ENCODE results near the gene FAM83E. TPM values are rescaled to one million over a fixed set of nuclear protein-coding genes. Genes with fewer than 3 reads are reported as not detected.
"Not testable (repeated sequence)": the region's sequence is repeated elsewhere in the genome, so short reads cannot be mapped to it uniquely, and the experiment has no call there.

The FAM83E gene
- polyA plus RNA-seq (ENCODE audit: insufficient read depth in 1 of 5, insufficient read length in 5 of 5, low replicate concordance in 1 of 5), result 10 to 100 TPM in 2 of 5 donors, 1 to 10 TPM in 3; 3.7 to 11.6 (median 4.8) TPM
- long read RNA-seq, donor 1, result 0 reads
- long read RNA-seq, donor 2, result 0 reads
- long read RNA-seq, donor 3, partial matches to known transcripts, result 0 of 1 reads
- long read RNA-seq, donor 3, other reads (novel, unspliced or antisense), result 0 of 1 reads
- long read RNA-seq, donor 4, partial matches to known transcripts, result 0 of 1 reads
- long read RNA-seq, donor 4, other reads (novel, unspliced or antisense), result 0 of 1 reads
- long read RNA-seq, donor 5, result 0 reads
- long read RNA-seq, donor 6, partial matches to known transcripts, result 0 of 2 reads
- long read RNA-seq, donor 6, other reads (novel, unspliced or antisense), result 0 of 2 reads
- long read RNA-seq, donor 7, result 0 reads
- long read RNA-seq, donor 8, result 0 reads

- DNase-seq, result no peak
These were observed at the start of gene FAM83E for GRCh38 chr19:48614436-48615230. Gene FAM83E, minus strand, starts transcription at chr19:48615076. Its CDS starts 1,704 bp downstream, at chr19:48613372.

- no peak for DNase-seq
These were observed 49.6 kb upstream of the FAM83E start for GRCh38 chr19:48664476-48664875.

DNA sequence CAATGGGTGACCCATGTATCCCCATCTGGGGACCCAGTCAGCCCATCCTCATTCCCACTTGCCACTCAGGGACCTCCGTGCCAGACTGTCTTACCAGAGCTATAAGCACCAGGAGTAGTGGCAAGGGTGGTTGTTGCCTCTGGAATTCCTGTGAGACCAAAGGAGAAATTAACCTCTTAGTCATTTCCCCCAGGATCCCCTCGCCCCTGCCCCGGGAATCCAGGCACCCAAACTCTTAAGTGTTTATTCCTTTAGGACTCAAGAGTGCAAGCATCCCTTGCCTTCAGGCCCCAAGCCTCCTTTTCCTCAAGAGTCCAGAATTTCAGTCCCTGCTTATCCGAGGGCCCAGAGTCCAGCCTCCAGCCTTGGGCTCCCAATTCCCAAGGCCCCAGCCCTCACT is 48.8 kb upstream of the FAM83E start:
- DNase-seq, result no peak

GRCh38 chr19:48661711-48662090 is 46.8 kb upstream of the FAM83E start:
- no peak for DNase-seq

- DNase-seq, result peak; percentile 81 to 82
These were observed 46.2 kb upstream of the FAM83E start for GRCh38 chr19:48660852-48661710.

DNA sequence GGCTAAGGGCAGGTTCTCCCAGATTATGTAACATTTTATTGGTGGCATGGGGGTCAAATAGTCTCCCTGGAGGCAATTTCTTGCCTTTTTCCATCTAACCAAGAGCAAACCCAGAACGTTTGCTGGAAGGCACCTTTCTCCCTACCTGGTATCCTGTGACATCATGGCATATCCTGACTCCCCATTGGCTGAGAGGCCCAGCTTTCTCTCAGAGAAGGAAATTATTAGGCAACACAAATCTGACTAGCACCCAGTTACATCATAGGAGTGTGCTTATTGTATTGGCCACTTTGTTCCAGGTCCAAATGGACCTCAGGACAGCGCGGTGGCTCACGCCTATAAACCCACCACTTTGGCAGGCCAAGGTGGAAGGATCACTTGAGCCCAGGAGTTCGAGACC is 44.9 kb upstream of the FAM83E start:
- no peak for DNase-seq

DNA sequence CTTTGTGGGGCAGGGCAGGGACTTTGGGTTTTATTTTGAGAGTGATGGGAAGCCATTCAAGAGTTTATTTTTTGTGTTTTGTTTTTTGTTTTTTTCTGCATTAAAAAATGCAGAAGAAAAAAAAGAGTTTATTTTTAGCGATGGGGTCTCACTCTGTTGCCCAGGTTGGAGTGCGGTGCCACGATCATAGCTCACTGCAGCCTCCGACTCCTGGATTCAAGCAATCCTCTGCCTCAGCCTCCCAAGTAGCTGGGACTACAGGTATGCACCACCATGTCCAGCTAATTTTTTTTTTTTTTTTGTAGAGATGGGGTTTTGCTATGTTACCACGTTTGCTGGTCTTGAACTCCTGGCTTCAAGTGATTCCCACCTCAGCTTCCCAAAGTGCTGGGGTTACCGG is 43.6 kb upstream of the FAM83E start:
- DNase-seq, result no peak

- DNase-seq, result not testable (repeated sequence)
These were observed 43.0 kb upstream of the FAM83E start for GRCh38 chr19:48657828-48658227.

DNA sequence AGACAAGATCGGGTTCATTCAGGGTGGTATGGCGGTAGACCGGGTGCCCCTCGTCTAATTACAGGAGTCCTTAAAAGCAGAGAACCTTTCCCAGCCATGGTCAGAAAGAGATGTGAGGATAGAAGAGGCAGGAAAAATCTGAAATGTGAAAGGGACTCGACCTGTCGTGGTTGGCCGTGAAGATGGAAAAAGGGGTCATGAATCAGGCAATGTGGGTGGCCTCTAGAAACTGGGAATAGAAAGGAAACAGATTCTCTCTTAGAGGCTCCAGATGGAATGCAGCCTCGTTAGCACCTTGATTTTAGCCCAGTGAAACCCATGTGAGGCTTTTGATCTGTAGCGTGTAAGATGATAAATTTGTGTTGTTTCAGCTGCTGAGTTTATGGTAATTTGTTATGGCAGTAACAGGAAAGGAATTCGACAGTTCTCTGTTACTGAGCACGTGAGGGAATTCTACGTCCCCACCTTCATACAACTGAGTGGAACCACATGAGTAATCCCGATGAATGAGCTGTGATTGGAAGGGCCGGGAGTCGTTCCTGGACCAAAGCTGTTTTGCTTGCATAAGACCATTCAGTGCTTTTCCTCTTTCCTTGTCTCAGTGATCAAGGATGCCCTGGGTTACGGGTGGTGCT is 42.1 kb upstream of the FAM83E start:
- DNase-seq, result no peak

DNA sequence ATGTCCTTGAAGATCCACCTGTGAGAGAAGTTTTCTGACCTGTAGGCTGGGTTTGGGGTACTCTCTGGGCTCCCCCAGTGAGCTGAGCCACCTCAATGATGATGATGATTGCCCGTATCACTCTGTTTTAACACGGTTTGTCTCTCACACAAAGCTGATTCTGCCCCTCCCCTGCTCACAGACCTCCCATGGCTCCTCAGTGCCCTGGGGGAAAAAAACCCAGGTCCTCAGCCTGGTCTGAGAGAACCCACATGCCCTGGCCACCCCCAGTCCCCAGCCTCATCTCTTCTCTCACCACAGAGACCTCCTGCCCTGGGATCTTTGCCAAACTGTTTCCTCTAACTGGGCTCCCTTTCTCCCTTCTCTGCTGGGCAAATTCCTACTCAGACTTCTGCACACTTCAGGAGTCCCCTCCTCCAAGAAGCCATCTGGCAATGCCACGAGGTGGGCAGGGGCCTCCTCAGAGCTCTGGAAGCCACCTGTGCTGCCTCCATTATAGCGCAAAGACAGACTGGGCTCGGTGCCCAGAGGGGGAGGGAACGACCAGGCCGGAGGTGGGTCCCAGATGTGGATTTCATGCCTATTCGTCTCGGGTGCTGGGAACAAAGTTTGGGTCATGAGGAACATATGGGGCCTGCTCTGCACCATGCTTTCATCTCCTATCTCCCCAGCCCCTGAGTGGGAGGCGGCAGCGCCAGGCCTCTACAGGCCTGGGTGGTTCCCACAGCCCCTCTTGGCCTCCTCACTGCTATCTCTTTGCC is 39.6 kb upstream of the FAM83E start:
- no peak for DNase-seq

DNA sequence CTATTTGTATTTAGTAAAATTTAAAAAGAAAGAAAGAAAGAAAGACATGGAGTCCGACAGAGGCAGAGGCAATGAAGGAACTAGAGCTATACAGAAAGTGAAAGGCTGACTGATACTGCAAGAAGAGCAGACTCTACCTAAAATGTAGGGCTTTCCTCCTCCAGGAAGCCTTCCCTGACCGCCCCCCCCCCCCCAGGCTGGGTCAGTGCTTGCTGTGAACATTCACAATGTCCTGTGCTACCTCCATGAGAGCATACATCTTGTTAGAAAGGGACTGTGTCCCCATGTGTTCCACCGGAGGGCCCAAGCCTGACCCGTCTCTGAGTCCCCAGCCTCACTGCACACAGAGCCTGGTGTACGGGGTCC is 36.8 kb upstream of the FAM83E start:
- no peak for DNase-seq

DNA sequence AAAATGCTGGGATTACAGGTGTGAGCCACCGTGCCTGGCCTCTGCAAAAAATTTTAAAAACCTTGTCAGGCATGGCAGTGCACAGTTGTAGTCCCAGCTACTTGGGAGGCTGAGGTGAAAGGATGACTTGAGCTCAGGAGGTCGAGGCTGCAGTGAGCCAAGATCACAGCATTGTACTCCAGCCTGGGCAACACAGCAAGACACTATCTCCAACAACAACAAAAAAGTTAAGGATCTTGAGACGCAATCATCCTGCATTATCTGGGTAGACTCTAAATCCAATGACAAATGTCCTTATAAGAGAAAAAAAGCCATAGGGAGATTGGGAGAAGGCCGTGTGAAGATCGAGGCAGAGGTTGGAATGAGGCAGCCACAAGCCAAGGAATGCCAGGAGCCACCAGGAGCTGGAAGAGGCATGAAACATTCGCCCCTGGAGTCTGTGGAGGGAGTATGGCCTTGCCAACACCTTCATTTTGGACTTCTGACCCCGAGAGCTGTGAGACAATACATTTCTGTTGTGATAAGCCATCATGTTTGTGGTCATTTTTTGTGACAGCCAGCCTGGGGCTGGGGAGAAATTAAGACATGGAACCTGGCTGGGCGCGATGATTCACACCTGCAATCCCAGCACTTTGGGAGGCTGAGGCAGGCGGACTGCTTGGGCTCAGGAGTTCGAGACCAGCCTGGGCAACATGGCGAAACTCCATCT is 36.3 kb upstream of the FAM83E start:
- no peak for DNase-seq

GRCh38 chr19:48648134-48648533 is 33.3 kb upstream of the FAM83E start:
- DNase-seq, result no peak

DNA sequence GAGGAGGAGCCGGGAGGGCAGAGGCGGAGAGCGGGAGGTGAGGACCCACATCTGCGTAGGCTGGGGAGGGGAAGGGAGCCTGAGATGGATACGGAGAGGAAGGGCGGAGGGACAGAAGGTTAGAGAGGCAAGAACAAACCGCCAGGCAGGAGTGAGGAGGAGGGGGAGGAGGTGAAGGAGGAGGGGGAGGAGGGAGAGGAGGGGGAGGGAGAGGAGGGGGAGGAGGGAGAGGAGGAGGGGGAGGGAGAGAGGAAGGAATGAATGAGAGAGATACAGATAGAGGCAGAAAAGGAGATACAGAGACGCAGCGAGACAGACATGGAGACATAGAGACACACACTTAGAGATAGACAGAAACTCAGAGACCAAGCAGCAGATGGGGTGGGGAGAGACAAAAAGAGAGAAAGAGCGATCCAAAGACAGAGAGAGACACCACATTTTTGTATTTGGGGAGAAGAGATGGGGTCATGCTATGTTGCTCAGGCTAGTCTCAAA is 31.9 kb upstream of the FAM83E start:
- DNase-seq, result no peak

DNA sequence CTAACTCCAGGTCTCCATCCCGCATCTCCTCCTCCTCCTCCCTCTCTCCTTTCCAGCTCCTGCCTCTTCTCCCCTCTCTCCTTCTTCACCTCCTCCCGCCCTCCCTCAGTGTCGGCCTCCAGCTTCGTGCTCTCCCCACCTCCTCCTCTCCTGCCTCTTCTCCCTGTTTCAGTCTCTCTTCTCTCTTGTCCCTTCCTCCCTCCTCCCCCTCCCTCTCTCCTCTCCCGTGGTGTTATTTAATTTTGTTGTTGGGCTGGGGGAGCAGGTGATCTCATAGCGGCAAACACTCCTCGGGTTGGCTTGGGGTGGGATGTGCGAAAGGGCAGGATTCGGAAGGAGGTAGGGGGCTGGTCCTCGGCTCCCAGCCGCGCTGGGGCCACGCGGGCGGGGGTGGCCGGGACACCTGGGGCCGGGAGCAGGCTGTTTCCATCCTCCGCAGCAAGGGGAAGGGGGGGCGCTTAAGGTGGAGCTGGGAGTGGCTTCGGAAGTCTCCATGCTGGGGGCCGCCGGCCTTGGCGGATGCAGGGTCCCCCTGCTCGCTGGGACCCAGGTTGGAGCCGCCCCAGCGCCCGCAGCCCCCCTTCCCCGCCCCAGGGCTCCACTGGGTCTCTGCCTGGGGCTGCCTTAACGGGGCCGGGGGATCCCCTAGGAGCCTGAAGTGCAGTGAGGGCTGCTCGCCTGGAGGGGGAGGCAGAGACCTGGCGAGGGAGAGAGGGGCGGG is 31.3 kb upstream of the FAM83E start, which contains the start of gene CA11:
Gene CA11, minus strand, starts transcription at position 187 of the 721 bp plus-strand sequence. CDS start 555 bp downstream, outside the sequence.
- DNase-seq, result peak; percentile 83 to 86

GRCh38 chr19:48645620-48646000 is 30.7 kb upstream of the FAM83E start:
- DNase-seq, result no peak

DNA sequence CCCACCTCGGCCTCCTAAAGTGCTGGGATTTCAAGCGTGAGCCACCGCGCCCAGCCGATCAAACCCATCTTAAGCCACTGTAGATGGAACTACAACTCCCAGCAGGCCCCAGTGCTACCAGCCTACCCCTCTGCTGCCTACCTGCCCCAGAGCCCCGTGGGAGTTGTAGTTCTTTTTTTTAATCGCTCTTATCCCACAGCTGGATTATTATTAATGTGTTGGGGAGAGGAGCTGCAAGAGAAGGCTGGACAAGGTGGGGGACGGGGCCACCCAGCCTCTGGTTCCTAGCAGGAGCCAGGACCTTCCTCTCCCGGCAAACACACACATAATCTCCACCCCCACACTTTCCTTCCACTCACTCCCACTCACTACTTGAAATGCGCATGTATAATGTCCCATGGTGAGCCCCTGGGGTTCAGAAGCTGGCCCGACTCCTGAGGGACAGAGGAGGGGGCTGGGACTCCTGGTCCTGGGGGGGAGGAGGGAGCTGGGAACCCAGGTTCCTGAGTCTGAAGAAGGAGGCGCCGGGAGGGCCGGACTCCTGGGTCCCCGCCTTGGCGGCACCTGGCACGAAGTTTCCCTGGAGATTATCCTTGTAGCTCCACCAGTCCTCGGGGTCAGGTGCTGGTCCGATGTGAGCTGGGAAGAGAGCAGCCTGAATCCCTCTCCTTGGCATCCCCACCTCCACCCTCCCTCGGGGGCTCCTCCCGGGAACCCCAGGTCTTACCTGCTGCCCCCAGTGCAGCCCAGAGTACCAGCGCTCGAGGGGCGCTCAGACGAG is 30.2 kb upstream of the FAM83E start:
- DNase-seq, result peak; percentile 57 to 64

DNA sequence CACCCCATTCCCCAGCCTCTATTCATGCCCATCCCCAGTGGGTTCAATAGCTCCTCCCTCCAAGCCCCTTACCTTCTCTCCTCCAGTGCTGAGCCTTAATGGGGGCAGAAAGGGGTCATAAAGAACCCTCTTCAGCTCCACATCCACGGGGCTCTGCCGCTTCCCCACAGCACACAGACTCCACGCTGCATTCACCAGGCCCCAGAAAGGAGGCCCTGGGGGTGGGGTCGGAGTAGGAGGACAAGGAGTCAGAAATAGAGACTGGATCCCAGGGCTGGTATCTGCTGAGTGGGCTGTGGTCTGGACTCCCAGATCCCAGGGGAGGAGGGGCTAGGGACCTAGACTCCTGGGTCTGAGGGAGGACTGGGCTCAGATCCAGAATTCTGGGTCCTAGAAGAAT is 29.5 kb upstream of the FAM83E start:
- no peak for DNase-seq
